PFSK-1 (cell line): ENCODE results near the gene TFPI.

ENCODE experiments used
- FOXP2 ChIP-seq: optimal IDR thresholded peaks from 2 replicates; pipeline ENCODE3; 2011; ENCODE audit warnings: borderline replicate concordance, control low read depth, inconsistent platforms; ENCODE audit not compliant: insufficient read depth; ENCODE audit errors: extremely low read length, extremely low read depth
- POLR2AphosphoS5 ChIP-seq: IDR thresholded peaks from 2 replicates; pipeline ENCODE4 v1.6.1; 2012; ENCODE audit warnings: low read depth, mild to moderate bottlenecking, control low read depth, low read length, moderate library complexity
- SIN3A ChIP-seq: IDR thresholded peaks from 2 replicates; pipeline ENCODE4 v1.6.1; 2012; ENCODE audit warnings: mild to moderate bottlenecking, low read length, moderate library complexity, borderline replicate concordance; ENCODE audit not compliant: insufficient read depth
- TAF1 ChIP-seq: IDR thresholded peaks from 2 replicates; pipeline ENCODE4 v1.6.1; 2012; ENCODE audit warnings: low read length, control low read depth, borderline replicate concordance; ENCODE audit not compliant: insufficient read depth
- TF ChIP-seq, protein P1 (sequence below), 2 experiments: IDR thresholded peaks; 2 replicates each; pipeline versions ENCODE4 v1.6.1 to v1.8.0; 2011 to 2012; ENCODE audit warnings: low read depth in 2 of 2, low read length in 2 of 2, control low read depth in 1 of 2, inconsistent platforms in 1 of 2, mild to moderate bottlenecking in 1 of 2, moderate library complexity in 1 of 2; ENCODE audit not compliant: insufficient read depth in 1 of 2

The TFPI gene

DNA sequence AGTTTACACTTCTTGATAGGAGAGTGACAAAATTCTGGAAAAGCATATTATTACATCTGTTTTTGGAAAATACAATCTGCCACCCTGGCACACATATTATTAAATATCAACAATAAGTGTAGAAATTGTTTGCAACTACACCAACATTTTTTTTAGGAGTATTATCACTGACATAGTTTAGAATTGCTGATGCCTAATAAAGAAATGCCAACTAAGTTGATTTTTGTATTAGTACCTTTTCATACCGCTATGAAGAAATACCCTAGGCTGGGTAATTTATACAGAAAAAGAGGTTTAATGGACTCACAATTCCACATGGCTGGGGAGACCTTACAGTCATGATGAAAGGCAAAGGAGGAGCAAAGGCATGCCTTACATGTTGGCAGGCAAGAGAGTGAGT is 35.9 kb upstream of the TFPI start:
- TF ChIP-seq, protein P1, sequence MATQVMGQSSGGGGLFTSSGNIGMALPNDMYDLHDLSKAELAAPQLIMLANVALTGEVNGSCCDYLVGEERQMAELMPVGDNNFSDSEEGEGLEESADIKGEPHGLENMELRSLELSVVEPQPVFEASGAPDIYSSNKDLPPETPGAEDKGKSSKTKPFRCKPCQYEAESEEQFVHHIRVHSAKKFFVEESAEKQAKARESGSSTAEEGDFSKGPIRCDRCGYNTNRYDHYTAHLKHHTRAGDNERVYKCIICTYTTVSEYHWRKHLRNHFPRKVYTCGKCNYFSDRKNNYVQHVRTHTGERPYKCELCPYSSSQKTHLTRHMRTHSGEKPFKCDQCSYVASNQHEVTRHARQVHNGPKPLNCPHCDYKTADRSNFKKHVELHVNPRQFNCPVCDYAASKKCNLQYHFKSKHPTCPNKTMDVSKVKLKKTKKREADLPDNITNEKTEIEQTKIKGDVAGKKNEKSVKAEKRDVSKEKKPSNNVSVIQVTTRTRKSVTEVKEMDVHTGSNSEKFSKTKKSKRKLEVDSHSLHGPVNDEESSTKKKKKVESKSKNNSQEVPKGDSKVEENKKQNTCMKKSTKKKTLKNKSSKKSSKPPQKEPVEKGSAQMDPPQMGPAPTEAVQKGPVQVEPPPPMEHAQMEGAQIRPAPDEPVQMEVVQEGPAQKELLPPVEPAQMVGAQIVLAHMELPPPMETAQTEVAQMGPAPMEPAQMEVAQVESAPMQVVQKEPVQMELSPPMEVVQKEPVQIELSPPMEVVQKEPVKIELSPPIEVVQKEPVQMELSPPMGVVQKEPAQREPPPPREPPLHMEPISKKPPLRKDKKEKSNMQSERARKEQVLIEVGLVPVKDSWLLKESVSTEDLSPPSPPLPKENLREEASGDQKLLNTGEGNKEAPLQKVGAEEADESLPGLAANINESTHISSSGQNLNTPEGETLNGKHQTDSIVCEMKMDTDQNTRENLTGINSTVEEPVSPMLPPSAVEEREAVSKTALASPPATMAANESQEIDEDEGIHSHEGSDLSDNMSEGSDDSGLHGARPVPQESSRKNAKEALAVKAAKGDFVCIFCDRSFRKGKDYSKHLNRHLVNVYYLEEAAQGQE (IDR thresholded peaks at IDR 0.05; ENCODE audit: insufficient read depth in 1 of 2, low read depth in 2 of 2, low read length in 2 of 2): no peak
- no peak for TF ChIP-seq SIN3A
- no peak for TF ChIP-seq TAF1
- no peak for TF ChIP-seq FOXP2
- TF ChIP-seq POLR2AphosphoS5: no peak

DNA sequence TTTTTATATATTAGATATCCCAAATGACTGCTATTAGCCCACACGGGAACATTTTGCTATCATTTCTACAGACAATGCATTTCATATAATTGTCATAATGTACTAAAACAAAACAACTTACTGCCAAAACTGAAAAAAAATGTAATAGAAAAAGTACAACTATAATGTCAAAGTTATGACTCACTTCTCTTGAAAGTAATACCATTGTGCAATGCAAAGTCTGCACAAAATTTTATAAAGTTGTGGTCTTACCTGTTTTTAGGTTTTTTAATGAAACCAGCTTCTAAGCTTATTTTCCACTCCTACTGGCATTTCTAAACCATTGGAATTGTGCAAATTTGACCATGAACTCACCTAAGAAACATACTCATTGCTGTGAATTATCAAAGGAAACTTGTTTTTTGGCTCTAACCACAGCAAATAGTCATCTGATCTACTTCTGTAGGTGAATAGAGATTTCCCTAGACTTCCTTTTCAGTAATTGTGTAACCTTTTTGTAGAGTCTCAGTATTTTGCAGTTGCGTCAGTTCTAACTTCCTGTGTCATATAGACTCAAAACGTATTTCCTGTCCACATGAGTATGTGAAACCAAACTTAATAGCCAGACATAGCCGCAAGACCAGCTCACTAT is 31.9 kb upstream of the TFPI start:
- TF ChIP-seq, protein P1 (IDR thresholded peaks at IDR 0.05; ENCODE audit: insufficient read depth in 1 of 2, low read depth in 2 of 2, low read length in 2 of 2): no peak
- TF ChIP-seq SIN3A: no peak
- no peak for TF ChIP-seq FOXP2
- no peak for TF ChIP-seq TAF1
- TF ChIP-seq POLR2AphosphoS5: no peak

DNA sequence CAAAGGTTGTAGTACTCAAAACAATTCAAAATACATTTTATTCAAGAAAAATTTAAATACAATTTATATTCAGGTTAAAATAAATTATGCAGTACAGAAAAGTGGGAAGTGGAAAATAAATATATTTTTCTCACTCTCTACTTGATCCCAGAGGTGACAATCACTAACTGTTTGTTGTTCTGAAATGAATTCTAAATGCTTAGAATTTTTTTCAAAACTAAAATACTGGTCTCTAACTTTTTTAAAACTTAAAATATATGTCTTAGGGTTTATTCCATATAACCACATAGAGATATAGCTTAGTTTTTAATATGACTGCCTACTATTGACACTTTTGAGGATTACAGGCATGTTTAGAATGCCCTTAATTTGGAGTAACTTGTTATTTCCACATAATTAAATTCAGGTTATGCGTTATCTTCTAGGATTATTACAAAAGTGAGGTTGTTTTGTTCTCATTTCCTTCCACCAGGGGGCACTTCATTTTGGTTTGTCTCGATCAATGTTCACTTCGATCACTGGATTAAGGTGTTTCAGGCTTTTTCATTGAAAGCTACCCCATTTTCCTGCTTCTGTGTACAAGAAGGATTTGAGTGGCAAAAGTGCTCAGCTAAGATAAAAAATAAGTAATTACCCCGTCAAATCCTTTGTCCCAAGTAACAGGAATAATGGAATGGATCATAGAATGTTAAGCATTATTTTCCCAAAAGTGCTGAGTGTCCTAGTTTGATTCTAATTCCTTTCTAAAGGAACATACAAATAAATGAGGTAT is 27.1 kb upstream of the TFPI start:
- TF ChIP-seq SIN3A (no peak), POLR2AphosphoS5 (no peak), FOXP2 (no peak), TAF1 (no peak)
- TF ChIP-seq, protein P1 (IDR thresholded peaks at IDR 0.05; ENCODE audit: insufficient read depth in 1 of 2, low read depth in 2 of 2, low read length in 2 of 2): no peak

DNA sequence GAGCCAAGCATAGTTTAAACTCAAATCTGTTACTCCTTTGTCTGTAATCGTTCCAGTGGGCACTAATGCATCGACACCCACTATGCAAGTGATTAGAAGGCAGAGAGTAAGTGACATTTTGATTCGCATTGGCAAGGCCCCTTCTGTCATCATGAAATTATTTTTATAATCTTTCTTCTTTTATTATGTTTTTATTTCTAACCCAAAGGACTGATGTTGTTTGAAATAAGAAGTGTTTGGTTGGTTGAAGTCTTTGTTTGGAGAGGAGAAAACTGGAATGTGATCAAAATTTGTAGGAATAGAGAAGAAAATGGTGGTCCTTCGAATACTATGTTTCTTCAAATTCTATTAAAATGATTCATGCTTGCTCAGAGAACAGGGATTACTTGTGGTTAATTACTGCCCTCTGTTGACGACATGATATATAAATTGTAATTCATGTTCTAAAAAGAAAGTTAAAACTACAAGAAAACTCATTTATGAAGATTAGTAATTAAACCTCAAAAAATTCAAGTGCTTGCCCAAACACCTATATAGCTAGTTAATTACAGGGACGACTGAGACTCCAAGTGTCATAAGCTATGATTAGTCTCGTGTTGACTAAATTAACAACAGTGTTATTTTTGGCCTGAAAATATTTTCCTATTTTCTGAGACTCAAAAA is 26.4 kb upstream of the TFPI start:
- TF ChIP-seq, protein P1 (IDR thresholded peaks at IDR 0.05; ENCODE audit: insufficient read depth in 1 of 2, low read depth in 2 of 2, low read length in 2 of 2): no peak
- TF ChIP-seq SIN3A (no peak), POLR2AphosphoS5 (no peak), FOXP2 (no peak), TAF1 (no peak)
